HepG2 (cell line): ENCODE data around the gene CMTM4. TPM values are rescaled to one million over a fixed set of nuclear protein-coding genes. Genes with fewer than 3 reads are reported as not detected.
A peak's percentile ranks its signal among the peaks of the same experiment; 100 is the strongest.

Experiments
- BRCA1 ChIP-seq: sonication (generic); formaldehyde crosslinking; IDR thresholded peaks from 2 replicates; pipeline ENCODE4 v1.4.0; 2020; ENCODE audit warnings: missing genetic modification reagents
- ERF ChIP-seq: IDR thresholded peaks from 2 replicates; pipeline ENCODE4 v1.6.1; 2018; ENCODE audit warnings: missing biosample characterization, missing genetic modification reagents
- HMGXB3 ChIP-seq: sonication (generic); formaldehyde crosslinking; IDR thresholded peaks from 2 replicates; pipeline ENCODE4 v1.4.0; 2020; ENCODE audit warnings: missing genetic modification reagents, borderline replicate concordance
- KDM5B ChIP-seq: sonication (generic); formaldehyde crosslinking; IDR thresholded peaks from 2 replicates; pipeline ENCODE4 v1.4.0; 2020; ENCODE audit warnings: missing genetic modification reagents, mild to moderate bottlenecking, borderline replicate concordance
- KMT2A ChIP-seq: sonication (generic); formaldehyde crosslinking; IDR thresholded peaks from 2 replicates; pipeline ENCODE4 v1.4.0; 2020; ENCODE audit warnings: missing genetic modification reagents
- NBN ChIP-seq: fragments of 450-650 bp; conservative IDR thresholded peaks from 2 replicates; pipeline ENCODE4 v1.6.1; 2017
- NCOA1 ChIP-seq: sonication (generic); formaldehyde crosslinking; IDR thresholded peaks from 2 replicates; pipeline ENCODE4 v1.9.0; 2021; ENCODE audit warnings: missing genetic modification reagents
- NFIC ChIP-seq: IDR thresholded peaks from 2 replicates; pipeline ENCODE4 v1.6.1; 2012; ENCODE audit warnings: mild to moderate bottlenecking, low read length, inconsistent platforms
- PPARG ChIP-seq: conservative IDR thresholded peaks from 2 replicates; pipeline ENCODE4 v1.6.1; 2016; ENCODE audit warnings: missing biosample characterization, missing genetic modification reagents
- SATB2 ChIP-seq: sonication (generic); formaldehyde crosslinking; IDR thresholded peaks from 2 replicates; pipeline ENCODE4 v1.5.0; 2020; ENCODE audit warnings: missing genetic modification reagents
- SRSF9 ChIP-seq: fragments of 200-400 bp; formaldehyde crosslinking; IDR thresholded peaks from 2 replicates; pipeline ENCODE4 v1.6.1; 2018; ENCODE audit warnings: borderline replicate concordance, mild to moderate bottlenecking, low read depth, low read length; ENCODE audit not compliant: insufficient read depth, poor library complexity, severe bottlenecking
- ZBTB2 ChIP-seq: sonication (generic); formaldehyde crosslinking; IDR thresholded peaks from 2 replicates; pipeline ENCODE4 v1.8.0; 2022; ENCODE audit warnings: low read depth, missing genetic modification reagents
- ZFP90 ChIP-seq: sonication (generic); formaldehyde crosslinking; IDR thresholded peaks from 2 replicates; pipeline ENCODE4 v1.8.0; 2022; ENCODE audit warnings: missing genetic modification reagents, mild to moderate bottlenecking, inconsistent platforms, borderline replicate concordance
- ZMYM4 ChIP-seq: sonication (generic); formaldehyde crosslinking; IDR thresholded peaks from 2 replicates; pipeline ENCODE4 v1.8.1; 2023; ENCODE audit warnings: mild to moderate bottlenecking, missing genetic modification reagents
- ZNF24 ChIP-seq: fragments of 450-650 bp; IDR thresholded peaks from 2 replicates; pipeline ENCODE4 v1.6.1; 2017; ENCODE audit warnings: antibody characterized with exemption, mild to moderate bottlenecking
- ZNF276 ChIP-seq: sonication (generic); formaldehyde crosslinking; IDR thresholded peaks from 2 replicates; pipeline ENCODE4 v1.4.0; 2020; ENCODE audit warnings: mild to moderate bottlenecking, low read depth, missing genetic modification reagents
- ZNF3 ChIP-seq: IDR thresholded peaks from 2 replicates; pipeline ENCODE4 v1.7.0; 2017; ENCODE audit warnings: inconsistent platforms
- ZNF326 ChIP-seq: sonication (generic); formaldehyde crosslinking; IDR thresholded peaks from 2 replicates; pipeline ENCODE4 v1.4.0; 2020; ENCODE audit warnings: missing genetic modification reagents, borderline replicate concordance
- ZNF484 ChIP-seq: sonication (generic); formaldehyde crosslinking; IDR thresholded peaks from 2 replicates; pipeline ENCODE4 v1.5.1; 2020; ENCODE audit warnings: mild to moderate bottlenecking, low read depth, missing genetic modification reagents, borderline replicate concordance
- ZNF557 ChIP-seq: sonication (generic); formaldehyde crosslinking; IDR thresholded peaks from 2 replicates; pipeline ENCODE4 v1.4.0; 2020; ENCODE audit warnings: missing genetic modification reagents
- ZNF589 ChIP-seq: sonication (generic); formaldehyde crosslinking; conservative IDR thresholded peaks from 2 replicates; pipeline ENCODE4 v1.8.0; 2022; ENCODE audit warnings: mild to moderate bottlenecking, moderate library complexity, missing genetic modification reagents
- ZSCAN21 ChIP-seq: sonication (generic); formaldehyde crosslinking; IDR thresholded peaks from 2 replicates; pipeline ENCODE4 v1.8.0; 2022; ENCODE audit warnings: mild to moderate bottlenecking, missing genetic modification reagents, moderate library complexity, borderline replicate concordance
- ZSCAN25 ChIP-seq: sonication (generic); formaldehyde crosslinking; IDR thresholded peaks from 2 replicates; pipeline ENCODE4 v1.8.0; 2022; ENCODE audit warnings: mild to moderate bottlenecking, missing genetic modification reagents
- ZSCAN31 ChIP-seq: sonication (generic); formaldehyde crosslinking; IDR thresholded peaks from 2 replicates; pipeline ENCODE4 v1.5.0; 2020; ENCODE audit warnings: low read depth, mild to moderate bottlenecking, missing genetic modification reagents
- polyA plus RNA-seq, 8 experiments: library from polyadenylated mRNA; depleted of rRNA in 3 of 8; stranded (reverse) in 7 of 8; unstranded in 1 of 8; fragments of >200 nt; fragmentation: Illumina TruSeq in 4 of 8; extraction: Trizol in 4 of 8; gene quantifications; 2 replicates each; pipeline versions ENCODE4 v1.2.1 to v1.2.3, GENCODE V29; 2011 to 2016; ENCODE audit warnings: low read depth in 4 of 8, missing spikeins in 1 of 8, mixed read lengths in 1 of 8; ENCODE audit not compliant: insufficient read depth in 1 of 8
- total RNA-seq, 5 experiments: library from RNA; depleted of rRNA; stranded (reverse); fragments of >200 nt; fragmentation: Illumina TruSeq; extraction: Trizol; gene quantifications; 2 replicates each; pipeline ENCODE4 v1.2.3, GENCODE V29; 2016; ENCODE audit warnings: low read depth in 1 of 5

Gene CMTM4
- total and polyA plus RNA-seq, 2 of the 13 experiments (the other 11 are each of a cell fraction or from before 2014, with no cell fraction given), result 32.0 to 36.3 TPM

- TF ChIP-seq NFIC (no peak), ZSCAN21 (peak; percentile 59), ZNF484 (CRISPR knock-in tag) (no peak), PPARG (CRISPR knock-in tag) (no peak), ZNF589 (CRISPR knock-in tag) (0 out of 2 replicates have a peak, but pooled peaks have one; percentile 62), NBN (no peak), ERF (CRISPR knock-in tag) (no peak), KDM5B (CRISPR knock-in tag) (no peak; the same call in 1 of the 2 replicates), BRCA1 (CRISPR knock-in tag) (no peak), ZMYM4 (CRISPR knock-in tag) (no peak; the same call in 1 of the 2 replicates), ZNF3 (CRISPR knock-in tag) (no peak), KMT2A (CRISPR knock-in tag) (peak; percentile 60), NCOA1 (no peak), ZNF557 (CRISPR knock-in tag) (no peak), ZFP90 (CRISPR knock-in tag) (no peak), ZNF276 (CRISPR knock-in tag) (no peak), SATB2 (CRISPR knock-in tag) (no peak), ZNF24 (no peak), ZBTB2 (CRISPR knock-in tag) (0 out of 2 replicates have a peak, but pooled peaks have one; percentile 31), HMGXB3 (CRISPR knock-in tag) (no peak), ZSCAN25 (CRISPR knock-in tag) (no peak), ZSCAN31 (CRISPR knock-in tag) (peak; percentile 59; the same call in 1 of the 2 replicates), SRSF9 (no peak), ZNF326 (CRISPR knock-in tag) (no peak)
Measured at GRCh38 chr16:66695935-66696668, 441 bp downstream of the CMTM4 start (continued).
